GM13976 (cell line): ENCODE measurements around the gene PRKAR1B.

Experiments used
- DNase-seq: peaks from one replicate; pipeline ENCODE4 v3.0.0; 2012; ENCODE audit warnings: low spot score
- CTCF ChIP-seq: IDR thresholded peaks from 2 replicates; pipeline ENCODE4 v1.5.1; 2012; ENCODE audit warnings: borderline replicate concordance, mild to moderate bottlenecking; ENCODE audit not compliant: insufficient read depth; ENCODE audit errors: extremely low read depth, missing control alignments, control extremely low read depth
- in situ Hi-C: fragments of 300-500 bp; cut with MboI; formaldehyde crosslinking; loops from one replicate; pipeline ENCODE4 v1.12.0; 2022; ENCODE audit warnings: low sequenced_read_pairs, mixed read lengths, inconsistent platforms; ENCODE audit not compliant: unreplicated experiment

Gene PRKAR1B

DNA sequence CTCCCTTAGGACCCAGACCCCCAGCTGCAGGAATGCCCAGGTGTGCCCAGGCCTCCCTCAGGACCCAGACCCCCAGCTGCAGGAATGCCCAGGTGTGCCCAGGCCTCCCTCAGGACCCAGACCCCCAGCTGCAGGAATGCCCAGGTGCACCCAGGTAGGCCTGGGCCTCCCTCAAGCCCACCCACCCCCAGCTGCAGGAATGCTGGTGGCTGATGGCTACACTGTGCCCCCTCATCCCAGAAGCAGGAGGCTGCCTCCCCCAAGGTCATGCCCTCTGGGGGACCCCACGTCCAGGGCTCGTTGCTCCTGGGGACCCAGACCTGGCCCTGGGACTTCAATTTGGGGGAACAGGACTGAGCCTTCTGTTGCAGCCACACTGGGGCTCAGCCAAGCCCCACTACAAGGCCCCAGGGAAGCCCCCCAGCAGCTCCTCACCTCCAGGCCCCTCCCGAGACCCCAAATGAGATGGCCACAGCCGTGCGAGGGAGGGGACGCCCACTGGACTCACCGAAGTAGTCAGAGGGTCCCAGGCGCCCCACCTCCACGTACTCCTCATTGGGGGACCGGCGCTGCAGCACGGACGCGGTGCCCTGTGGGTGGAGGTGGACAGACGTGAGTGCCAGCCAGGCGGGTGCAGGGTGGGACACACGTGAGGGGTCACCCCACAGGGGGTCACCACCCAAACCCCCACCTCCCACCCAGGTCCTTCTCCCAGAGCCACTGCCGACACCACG, 176.0 kb downstream of the PRKAR1B start:
- in situ Hi-C loops, result no loop called here
- DNase-seq, result no peak
- no peak for TF ChIP-seq CTCF

DNA sequence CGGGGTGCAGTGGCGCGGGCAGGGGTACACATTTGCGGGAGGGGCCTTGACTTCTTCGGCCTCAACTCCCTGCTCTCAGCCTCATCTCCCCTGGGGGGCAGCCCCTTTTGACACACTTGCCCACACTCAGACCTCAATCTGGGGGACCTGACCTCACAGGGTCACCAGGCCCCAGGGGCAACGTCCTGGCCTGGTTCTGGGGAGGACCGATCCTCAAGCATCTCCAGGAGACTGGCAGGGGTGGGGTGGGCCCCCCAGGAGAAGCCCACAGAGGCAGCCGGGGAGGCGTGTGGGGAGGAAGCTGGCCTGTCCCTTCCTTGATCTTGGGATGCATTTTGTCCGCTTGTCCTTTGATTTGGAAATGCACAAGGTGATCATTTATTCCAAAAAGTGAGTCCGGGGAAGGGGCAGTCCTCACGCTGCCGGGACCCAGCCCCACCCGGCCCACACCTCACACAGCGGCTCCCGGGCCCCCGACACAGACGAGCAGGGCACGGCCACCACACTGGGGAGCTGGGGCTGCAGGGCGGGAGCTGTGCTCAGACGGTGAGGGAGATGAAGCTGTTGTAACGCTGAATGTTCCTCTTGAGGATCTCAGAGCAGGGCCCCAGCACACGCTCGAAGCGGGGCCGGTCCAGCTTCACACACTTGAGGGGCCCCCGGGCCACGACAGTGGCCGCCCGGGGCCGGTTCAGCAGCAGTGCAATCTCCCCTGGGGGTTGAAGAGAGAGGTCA, 177.0 kb downstream of the PRKAR1B start:
- DNase-seq, result no peak
- no peak for TF ChIP-seq CTCF
- in situ Hi-C loops, result no loop called here

DNA sequence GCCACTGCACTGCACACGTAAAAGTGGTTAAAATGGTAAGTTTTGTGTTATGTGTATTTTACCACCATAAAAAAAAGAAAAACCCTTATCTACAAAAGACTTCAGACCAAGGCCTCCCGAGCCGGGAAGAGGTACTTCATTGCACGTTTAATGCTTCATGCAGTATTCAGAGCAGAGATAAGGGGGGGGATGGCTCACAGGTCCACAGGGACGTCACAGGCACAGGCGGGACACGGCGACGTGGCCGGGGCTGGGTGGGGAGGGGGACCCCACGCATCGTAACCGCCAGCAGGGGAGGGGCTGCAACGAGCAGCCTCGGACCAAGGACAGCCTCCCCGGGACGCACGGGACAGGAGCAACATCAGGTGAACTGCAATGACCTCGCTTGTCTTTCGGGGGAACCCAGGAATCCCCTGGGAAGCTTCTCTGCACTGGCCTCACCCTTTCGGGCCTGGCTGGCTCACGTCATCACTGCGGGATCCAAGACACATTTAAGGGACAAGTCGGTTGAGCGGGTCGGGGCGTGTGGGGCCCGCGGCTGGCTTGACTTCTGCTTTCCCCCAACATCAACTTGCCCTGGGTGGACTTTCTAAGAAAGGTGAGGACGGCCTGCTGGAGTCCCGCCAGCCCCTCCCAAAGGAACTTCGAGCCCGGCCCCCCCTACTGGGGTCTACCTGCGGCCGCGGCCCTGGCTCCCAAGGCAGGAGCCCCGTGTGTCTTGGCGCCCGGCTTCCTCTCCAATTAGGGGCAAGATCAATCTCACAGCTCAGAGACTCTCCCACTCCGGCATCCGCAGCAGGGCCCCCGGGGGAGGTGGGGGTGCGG, 177.8 kb downstream of the PRKAR1B start:
- TF ChIP-seq CTCF, result no peak
- DNase-seq, result no peak
- in situ Hi-C loops, result no loop called here

DNA sequence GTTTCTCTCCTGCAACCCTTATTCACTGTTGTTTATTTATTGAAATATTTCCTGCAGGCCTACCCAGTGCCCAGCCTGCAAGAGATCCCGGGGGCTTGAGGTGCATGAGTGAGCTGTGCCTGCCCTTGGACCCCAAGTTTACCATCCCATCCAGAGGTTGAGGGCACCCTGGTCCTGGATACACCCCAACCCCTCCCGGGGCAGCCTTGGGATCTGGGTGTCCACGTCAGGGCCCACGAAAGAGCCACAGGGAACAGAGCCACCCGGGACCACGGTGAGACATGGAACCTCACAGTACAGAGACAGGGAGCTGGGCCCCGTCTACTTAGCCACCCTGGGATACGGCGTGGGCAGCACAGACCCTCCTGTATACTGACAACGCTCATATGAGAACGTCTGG, 178.7 kb downstream of the PRKAR1B start:
- TF ChIP-seq CTCF, result no peak
- DNase-seq, result no peak
- in situ Hi-C loops, result no loop called here

- in situ Hi-C loops, result no loop called here
- no peak for TF ChIP-seq CTCF
- DNase-seq, result no peak
Measured at GRCh38 chr7:545470-545869, 181.6 kb downstream of the PRKAR1B start.

DNA sequence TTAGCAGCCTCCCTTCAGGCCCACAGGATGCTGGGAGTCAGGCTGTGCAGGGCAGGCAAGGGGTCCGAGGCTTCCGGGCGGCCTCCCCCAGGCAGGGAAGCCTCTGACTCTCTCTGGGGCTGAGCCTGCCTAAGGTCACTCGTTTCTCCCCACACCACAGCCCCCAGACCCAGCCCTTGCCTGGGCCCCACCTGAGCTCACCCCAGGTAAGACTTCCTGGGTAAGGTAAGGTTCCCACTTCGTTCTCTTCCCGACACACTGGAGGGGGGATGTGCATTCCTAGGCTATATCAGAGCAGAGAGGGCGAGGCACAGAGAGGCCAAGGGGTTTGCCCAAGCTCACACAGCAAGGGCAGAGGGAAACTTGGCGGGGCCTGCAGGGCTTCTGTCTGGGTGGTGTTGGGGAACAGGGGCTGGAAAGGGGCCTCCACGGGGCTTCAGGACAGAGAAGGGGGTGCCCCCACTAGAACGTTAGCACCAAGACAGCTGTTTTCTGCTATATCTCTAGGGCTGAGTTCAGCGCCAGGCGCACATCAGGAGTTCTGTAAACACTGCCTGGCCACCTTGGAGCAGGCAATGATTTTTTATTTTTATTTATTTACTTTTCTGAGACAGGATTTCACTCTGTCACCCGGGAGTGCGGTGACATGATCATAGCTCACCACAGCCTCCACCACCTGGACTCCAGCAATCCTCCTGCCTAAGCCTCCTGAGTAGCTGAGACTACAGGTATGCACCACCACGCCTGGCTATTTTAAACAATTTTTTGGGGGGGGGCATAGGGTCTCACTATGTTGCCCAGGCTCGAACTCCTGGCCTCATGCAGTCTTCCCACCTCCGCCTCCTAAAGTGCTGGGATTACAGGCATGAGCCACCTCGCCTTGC, 182.5 kb downstream of the PRKAR1B start:
- TF ChIP-seq CTCF, result no peak
- no peak for DNase-seq
- in situ Hi-C loops, result no loop called here
